Right lobe of liver (tissue), 6 donors: Measurements from ENCODE around the gene SNRPA. TPM values are rescaled to one million over a fixed set of nuclear protein-coding genes. Genes with fewer than 3 reads are reported as not detected.
"Not testable (repeated sequence)": the region's sequence is repeated elsewhere in the genome, so short reads cannot be mapped to it uniquely, and the experiment has no call there.

Experiments
- ATAC-seq, 4 donors: fragments of 200-7000 bp; cut with Tn5 transposase; one replicate each; pipeline ENCODE4 v1.9.1; 2020; ENCODE audit warnings: mild to moderate bottlenecking in 4 of 4, moderate library complexity in 4 of 4
- DNase-seq, 3 donors: peaks; one replicate each; pipeline ENCODE4 v3.0.0-alpha.2; 2020
- H3K27ac ChIP-seq, 3 donors: fragments of 200-600 bp; one replicate each; pipeline ENCODE4 v1.8.0; 2022
- H3K27me3 ChIP-seq, 2 donors: fragments of 200-600 bp; one replicate each; pipeline ENCODE4 v1.8.0; 2022
- H3K36me3 ChIP-seq, 4 donors: fragments of 200-600 bp; sonication (generic) in 1 of 4; one replicate each; pipeline versions ENCODE4 v1.5.1 to v1.8.0; 2017 to 2022; ENCODE audit warnings: control low read depth in 1 of 4
- H3K4me1 ChIP-seq, 4 donors: fragments of 200-600 bp; sonication (generic) in 1 of 4; one replicate each; pipeline versions ENCODE4 v1.5.1 to v1.8.0; 2017 to 2022; ENCODE audit warnings: control low read depth in 1 of 4
- H3K4me3 ChIP-seq, 3 donors: fragments of 200-600 bp; one replicate each; pipeline ENCODE4 v1.8.0; 2022
- H3K9me3 ChIP-seq, 4 donors: fragments of 200-600 bp; sonication (generic) in 1 of 4; one replicate each; pipeline versions ENCODE4 v1.5.1 to v1.8.0; 2017 to 2022; ENCODE audit warnings: control low read depth in 1 of 4
- POLR2A ChIP-seq: fragments of 450-650 bp; IDR thresholded peaks from one replicate; pipeline ENCODE4 v1.6.1; 2017; ENCODE audit warnings: antibody characterized with exemption, mild to moderate bottlenecking
- WGBS: methylation state at CpG from one replicate; pipeline ENCODE4 v1.1.6; 2018; ENCODE audit warnings: low coverage, low lambda C conversion rate; ENCODE audit not compliant: insufficient coverage; ENCODE audit errors: missing lambda C conversion rate; 5-methylcytosine and 5-hydroxymethylcytosine counted together
- intact Hi-C, 2 donors: fragments of 100-400 bp; cut with DNase I; formaldehyde crosslinking; loops; one replicate each; pipeline versions ENCODE4 v1.11.2 to v1.14.1; 2022
- total RNA-seq, 6 experiments: library from RNA; depleted of rRNA in 2 of 6; stranded (reverse); fragments of >200 nt in 2 of 6; fragmentation: NEBNext Ultra II Directional in 3 of 6; extraction: Animal tissue kit (Norgen Biotek cat#: 25700) in 3 of 6; gene quantifications; one replicate each; pipeline versions ENCODE4 v1.1.0 to v1.2.4, GENCODE V29; 2016 to 2023
- TF ChIP-seq, protein P1 (sequence below), 4 donors: fragments of 200-600 bp in 3 of 4; fragments of 450-650 bp in 1 of 4; IDR thresholded peaks; one replicate each; pipeline versions ENCODE4 v1.5.1 to v1.8.0; 2016 to 2022; ENCODE audit warnings: antibody characterized with exemption in 4 of 4, mild to moderate bottlenecking in 2 of 4
- donor health status: DM: no; HTN: yes; CAD: no.
- donor health status: DM: no; HTN: no; CAD: no.
- donor health status: DM: no; HTN: no; CAD: no.
- donor health status: DM: no; HTN: yes; CAD: no.
- donor health status: DM: no; HTN: yes; CAD: no.

SNRPA gene
- total RNA-seq, 6 experiments from 2014 or later, result 21.4 to 33.1 (median 24.7) TPM

DNA sequence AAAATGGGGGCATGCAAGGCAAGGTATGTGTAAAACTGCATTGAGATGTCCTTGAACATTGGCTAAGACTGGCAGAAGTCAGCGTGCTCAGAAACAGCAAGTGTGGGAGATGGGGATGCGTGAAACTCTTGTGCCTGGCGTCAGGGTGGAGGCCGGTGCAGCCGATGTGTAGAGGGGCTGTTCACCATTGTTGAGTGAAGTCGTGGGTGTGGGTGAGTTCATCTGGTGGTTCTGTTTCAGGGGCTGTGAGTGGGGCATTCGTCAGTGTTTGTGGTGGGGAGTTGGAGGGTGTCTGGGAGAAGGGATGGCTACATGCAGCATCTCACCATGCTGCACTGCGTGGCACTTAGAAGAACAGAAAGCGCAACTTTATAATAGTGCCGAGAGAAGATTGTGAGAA lies 13.0 kb downstream of the SNRPA start:
- intact Hi-C loops, result no loop called here
- 84% methylated on average over 9 of the region's 10 CpGs for WGBS
- no peaks in the 10 kb centered on the region for H3K9me3 ChIP-seq
- no peak for ATAC-seq
- no peaks in the 10 kb centered on the region for H3K27me3 ChIP-seq
- TF ChIP-seq POLR2A, result no peak
- TF ChIP-seq, protein P1, sequence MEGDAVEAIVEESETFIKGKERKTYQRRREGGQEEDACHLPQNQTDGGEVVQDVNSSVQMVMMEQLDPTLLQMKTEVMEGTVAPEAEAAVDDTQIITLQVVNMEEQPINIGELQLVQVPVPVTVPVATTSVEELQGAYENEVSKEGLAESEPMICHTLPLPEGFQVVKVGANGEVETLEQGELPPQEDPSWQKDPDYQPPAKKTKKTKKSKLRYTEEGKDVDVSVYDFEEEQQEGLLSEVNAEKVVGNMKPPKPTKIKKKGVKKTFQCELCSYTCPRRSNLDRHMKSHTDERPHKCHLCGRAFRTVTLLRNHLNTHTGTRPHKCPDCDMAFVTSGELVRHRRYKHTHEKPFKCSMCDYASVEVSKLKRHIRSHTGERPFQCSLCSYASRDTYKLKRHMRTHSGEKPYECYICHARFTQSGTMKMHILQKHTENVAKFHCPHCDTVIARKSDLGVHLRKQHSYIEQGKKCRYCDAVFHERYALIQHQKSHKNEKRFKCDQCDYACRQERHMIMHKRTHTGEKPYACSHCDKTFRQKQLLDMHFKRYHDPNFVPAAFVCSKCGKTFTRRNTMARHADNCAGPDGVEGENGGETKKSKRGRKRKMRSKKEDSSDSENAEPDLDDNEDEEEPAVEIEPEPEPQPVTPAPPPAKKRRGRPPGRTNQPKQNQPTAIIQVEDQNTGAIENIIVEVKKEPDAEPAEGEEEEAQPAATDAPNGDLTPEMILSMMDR (IDR thresholded peaks at IDR 0.05), result no peak
- no peak for DNase-seq
- no peaks in the 10 kb centered on the region for H3K4me1 ChIP-seq
- H3K36me3 ChIP-seq, result peaks cover 31 to 81% (median 53%) of the 10 kb centered on the region in 4 donors
- no peak overlapping the region for H3K4me3 ChIP-seq
- no peak overlapping the region for H3K27ac ChIP-seq

DNA sequence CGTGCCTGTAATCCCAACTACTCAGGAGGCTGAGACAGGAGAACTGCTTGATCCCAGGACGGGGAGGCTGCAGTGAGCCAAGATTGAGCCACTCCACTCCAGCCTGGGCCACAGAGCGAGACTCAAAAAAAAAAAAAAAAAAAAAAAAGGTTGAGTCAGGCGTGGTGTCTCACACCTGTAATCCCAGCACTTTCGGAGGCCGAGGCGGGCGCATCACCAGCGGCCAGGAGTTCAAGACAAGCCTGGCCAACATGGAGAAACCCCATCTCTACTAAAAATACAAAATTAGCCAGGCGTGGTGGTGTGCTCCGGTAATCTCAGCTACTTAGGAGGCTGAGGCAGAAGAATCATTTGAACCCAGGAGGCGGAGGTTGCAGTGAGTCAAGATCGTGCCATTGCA lies 15.4 kb downstream of the SNRPA start:
- H3K27ac ChIP-seq, H3K4me1 ChIP-seq, intact Hi-C loops: not testable (repeated sequence)

GRCh38 chr19:40768869-40769268 lies 17.9 kb downstream of the SNRPA start:
- peaks cover 8 to 32% (median 21%) of the 10 kb centered on the region in 4 donors for H3K36me3 ChIP-seq
- intact Hi-C loops, result no loop called here
- ATAC-seq, result no peak
- H3K4me3 ChIP-seq, result no peak overlapping the region
- no peaks in the 10 kb centered on the region for H3K9me3 ChIP-seq
- H3K27me3 ChIP-seq, result no peaks in the 10 kb centered on the region
- 85% methylated on average over 5 of the region's 5 CpGs for WGBS
- no peak for DNase-seq
- no peaks in the 10 kb centered on the region for H3K4me1 ChIP-seq
- TF ChIP-seq, protein P1 (IDR thresholded peaks at IDR 0.05), result no peak
- TF ChIP-seq POLR2A, result no peak
- no peak overlapping the region for H3K27ac ChIP-seq

More for the DNA sequence above, 15.4 kb downstream of the SNRPA start:
- H3K9me3 ChIP-seq, DNase-seq, H3K27me3 ChIP-seq, ATAC-seq, H3K4me3 ChIP-seq: not testable (repeated sequence)
- peaks cover 22 to 56% (median 40%) of the 10 kb centered on the region in 4 donors for H3K36me3 ChIP-seq
- 86% methylated on average over 9 of the region's 13 CpGs for WGBS

DNA sequence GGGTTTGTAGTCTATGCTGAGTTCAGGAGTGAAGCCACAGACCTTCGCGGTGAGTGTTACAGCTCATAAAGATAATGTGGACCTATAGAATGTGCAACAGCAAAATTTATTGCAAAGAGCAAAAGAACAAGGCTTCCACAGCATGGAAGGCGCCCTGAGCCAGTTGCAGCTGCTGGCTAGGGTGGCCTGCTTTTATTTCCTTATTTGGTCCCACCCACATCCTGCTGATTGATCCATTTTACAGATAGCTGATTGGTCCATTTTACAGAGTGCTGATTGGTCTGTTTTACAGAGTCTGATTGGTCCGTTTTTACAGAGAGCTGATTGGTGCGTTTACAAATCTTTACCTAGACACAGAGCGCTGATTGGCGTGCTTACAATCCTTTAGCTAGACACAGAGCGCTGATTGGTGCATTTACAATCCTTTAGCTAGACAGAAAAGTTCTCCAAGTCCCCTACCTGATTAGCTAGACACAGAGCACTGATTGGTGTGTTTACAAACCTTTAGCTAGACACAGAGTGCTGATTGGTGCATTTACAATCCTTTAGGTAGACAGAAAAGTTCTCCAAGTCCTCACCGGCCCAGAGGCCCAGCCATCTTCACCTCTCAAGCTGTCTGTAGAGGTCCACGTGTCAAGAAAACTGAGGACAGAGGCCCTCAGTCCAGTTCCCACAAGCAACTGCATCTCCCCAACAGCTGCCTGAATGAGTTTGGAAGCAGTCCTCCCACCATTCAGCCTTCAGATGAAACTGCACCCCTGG lies 20.3 kb downstream of the SNRPA start:
- H3K27ac ChIP-seq, DNase-seq, H3K36me3 ChIP-seq, H3K4me1 ChIP-seq, H3K4me3 ChIP-seq, H3K27me3 ChIP-seq, H3K9me3 ChIP-seq, ATAC-seq, intact Hi-C loops: not testable (repeated sequence)
- WGBS, result 90% methylated on average over 8 of the region's 10 CpGs

DNA sequence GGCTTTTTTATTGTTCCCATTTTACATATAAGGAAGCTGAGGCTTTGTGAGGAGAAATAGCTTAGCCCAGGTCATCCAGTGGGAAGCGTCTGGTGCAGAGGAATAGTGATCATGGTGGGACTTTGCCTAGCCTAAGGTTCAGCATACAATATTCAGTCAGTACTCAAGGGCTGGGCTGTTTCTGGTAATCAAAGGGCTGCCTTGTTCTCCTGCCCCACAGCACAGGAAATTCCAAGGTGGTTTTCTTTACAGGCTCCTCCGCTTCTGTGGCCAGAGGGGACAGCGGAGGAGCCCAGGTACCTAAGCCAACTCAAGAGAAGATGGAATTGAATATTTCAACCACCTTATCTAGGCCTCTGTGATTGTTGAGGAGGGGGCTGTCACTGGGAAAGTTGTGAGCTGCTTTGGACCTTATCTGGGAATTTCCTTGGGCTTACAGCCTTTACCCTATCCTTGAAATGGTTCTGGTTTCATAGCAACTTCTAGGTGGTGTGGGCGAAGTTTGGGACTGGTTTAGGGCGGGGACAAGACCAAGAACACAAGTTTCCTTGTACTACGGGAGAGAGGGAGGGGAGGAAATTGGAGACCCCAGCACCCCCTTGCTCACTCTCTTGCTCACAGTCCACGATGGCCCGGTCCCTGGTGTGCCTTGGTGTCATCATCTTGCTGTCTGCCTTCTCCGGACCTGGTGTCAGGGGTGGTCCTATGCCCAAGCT lies 24.1 kb downstream of the SNRPA start, which contains the start of gene MIA:
TSS of gene MIA (plus strand) at position 606 of the 716 bp plus-strand sequence. CDS start at position 628, 22 bp downstream.
- ATAC-seq (no peak), DNase-seq (no peak)
- H3K4me1 ChIP-seq, result peaks cover 0 to 12% (median 0%) of the 10 kb centered on the region in 4 donors
- H3K9me3 ChIP-seq, result no peaks in the 10 kb centered on the region
- TF ChIP-seq POLR2A, result no peak
- TF ChIP-seq, protein P1 (IDR thresholded peaks at IDR 0.05), result no peak
- no peak within 1 kb of the TSS for H3K27ac ChIP-seq
- intact Hi-C loops, result no loop called here
- no peaks in the 10 kb centered on the region for H3K27me3 ChIP-seq
- WGBS, result 73% methylated on average over 5 of the region's 9 CpGs
- no peak within 1 kb of the TSS for H3K4me3 ChIP-seq
- no peaks in the 10 kb centered on the region for H3K36me3 ChIP-seq
